Activated effector memory CD4-positive, alpha-beta T cell treated with Interleukin-2 at 50 U/mL for 16 hours (primary cell): Measurements from ENCODE around the gene NET1.

Experiments
- DNase-seq: peaks from one replicate; pipeline ENCODE4 v3.0.0-alpha.2; 2020

NET1 gene

DNA sequence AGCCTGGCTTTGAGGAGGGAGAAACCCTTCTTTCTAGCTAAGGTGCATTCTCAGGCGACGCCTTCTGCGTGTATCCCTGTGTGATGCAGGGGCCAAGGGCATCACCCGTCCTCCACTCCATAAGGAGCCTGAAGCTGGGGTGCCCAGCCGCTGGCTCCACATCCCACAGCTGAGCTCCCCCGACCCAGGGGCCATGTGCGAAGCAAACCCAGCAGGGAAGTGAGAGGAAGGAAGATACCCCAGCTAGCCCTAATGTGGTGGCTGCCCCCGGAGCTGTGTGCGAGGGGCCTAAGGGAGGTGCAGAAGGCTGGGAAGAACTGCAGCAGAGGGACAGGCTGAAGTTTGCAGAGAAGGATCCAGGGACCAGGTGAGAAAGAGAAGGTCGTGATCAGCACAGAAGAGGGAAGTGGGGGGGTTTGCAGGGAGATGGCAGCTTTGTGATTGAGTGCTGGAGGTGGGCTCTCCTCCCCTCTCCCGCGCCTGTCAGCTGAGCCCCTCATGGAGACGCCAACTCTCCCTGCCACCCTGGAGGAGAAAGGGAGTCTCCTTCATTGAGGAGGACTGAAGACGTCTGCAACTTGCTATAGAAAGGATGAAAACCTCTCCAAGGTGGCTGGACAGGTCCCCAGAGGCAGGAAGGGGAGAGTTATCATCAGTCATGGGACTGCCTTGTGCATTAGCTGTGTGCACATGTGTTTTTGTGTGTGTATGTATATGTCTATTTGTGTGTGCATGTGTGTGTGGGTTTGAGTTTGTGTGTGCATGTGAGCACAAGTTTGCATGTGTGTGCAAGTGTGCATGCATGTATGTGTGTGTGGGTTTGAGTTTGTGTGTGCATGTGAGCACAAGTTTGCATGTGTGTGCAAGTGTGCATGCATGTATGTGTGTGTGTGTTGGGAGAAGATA lies 90.5 kb downstream of the NET1 start:
- no peak for DNase-seq

GRCh38 chr10:5503477-5503835 lies 91.1 kb downstream of the NET1 start:
- DNase-seq, result no peak

- no peak for DNase-seq
Observed at GRCh38 chr10:5504146-5505072, 92.1 kb downstream of the NET1 start.

GRCh38 chr10:5506246-5506645 lies 93.9 kb downstream of the NET1 start:
- DNase-seq, result no peak

DNA sequence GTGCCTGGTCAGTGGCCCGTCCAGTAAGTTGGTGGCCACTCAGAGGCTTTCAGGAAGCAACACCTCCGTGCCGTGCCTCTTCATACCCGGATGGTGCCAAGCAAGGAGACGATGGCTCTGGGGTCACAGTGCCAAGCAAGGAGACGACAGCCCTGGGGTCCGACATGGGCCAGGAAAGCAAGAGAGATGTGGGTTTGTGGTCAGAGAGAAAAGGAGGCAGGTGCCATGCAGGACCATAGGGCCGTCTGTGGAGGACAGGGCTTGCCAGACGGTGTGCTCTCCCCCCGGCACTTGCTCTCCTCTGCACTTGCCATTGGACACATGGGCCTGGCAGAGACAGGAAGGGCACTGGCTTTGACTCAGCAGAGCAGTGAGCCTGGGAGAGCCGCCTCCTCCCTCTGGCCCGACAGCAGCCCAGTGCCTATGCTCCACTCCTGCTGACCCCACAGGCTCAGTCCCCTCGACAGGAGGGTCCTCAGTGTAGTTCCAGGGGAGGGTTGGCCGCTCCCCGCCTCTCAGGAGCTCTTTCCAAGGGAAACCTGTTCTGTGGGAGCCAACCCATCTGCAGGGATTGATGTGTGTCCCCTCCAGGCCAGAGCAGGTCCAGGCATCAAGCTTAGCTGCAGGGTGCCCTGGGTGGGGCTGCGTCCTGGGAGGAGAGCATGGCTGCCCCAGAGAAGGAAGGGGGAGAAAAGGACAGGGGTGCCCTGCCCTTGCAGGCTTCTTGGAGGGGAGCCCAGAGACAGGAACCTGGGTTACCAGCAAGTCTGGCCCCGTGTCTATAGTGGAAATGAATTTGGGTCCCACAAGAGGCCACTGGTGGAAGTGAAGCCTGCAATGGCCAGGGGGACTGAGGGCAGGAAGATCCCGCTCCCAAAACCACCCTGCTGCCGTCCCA lies 94.6 kb downstream of the NET1 start:
- no peak for DNase-seq

DNA sequence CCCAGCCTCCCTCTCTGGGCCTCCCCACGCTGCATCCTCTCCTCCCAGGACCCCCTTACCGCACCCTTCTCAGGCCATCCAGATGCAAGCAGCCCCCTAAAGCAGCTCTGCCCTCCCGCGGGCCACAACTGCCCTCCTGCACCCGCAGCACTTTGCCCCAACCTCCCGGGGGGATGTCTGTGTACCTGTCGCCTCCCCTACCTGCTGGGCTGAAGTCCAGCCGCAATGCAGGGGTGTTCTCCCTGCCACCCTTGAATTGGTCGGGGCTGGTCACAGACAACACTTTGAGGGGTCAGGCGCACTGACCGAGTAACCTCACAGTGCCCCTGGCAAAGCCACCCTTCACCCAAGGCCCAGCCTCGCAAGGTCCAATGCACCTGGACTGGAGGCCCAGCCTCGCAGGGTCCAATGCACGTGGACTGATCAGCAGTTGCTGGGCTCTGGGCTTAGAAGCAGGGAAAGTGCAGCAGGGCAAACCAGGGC lies 95.3 kb downstream of the NET1 start:
- no peak for DNase-seq

DNA sequence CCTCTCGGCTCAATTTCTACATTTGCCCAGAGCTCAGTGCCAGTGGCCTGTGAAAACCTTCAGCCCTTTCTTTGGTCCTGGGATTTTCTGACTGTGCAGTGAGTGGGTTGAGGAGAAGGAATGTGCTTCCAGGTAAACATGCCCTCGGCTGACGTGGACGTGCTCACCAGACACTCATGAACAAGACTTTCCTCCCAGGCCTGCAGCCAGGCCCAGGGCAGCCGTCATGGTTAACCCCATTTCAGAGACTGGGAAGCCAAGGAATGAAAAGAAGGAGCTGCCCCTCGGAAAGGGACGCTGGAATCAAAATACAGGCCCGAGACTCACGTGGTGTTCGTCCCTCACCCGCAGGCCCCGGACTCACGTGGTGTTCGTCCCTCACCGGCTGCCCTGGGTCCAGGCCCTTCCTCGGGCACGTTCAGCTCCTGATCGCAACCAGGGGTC lies 95.8 kb downstream of the NET1 start:
- DNase-seq, result no peak
